Astrocyte (in vitro differentiated cells and primary cell): Measurements from ENCODE around the gene LRWD1. TPM values are rescaled to one million over a fixed set of nuclear protein-coding genes. Genes with fewer than 3 reads are reported as not detected.

Experiments used
- DNase-seq: peaks from one replicate; pipeline ENCODE4 v3.0.0-alpha.2; 2010; ENCODE audit warnings: low read depth
- FAIRE-seq: peaks from 2 replicates; lab custom pipeline; 2011; peaks lifted over from hg19 to GRCh38; lab: Jason Lieb, UNC
- H2AFZ ChIP-seq: 2 replicates; pipeline ENCODE4 v1.6.0; 2012; ENCODE audit warnings: low read depth, low read length, inconsistent platforms
- H3K27ac ChIP-seq: 2 replicates; pipeline ENCODE4 v1.5.1; 2011; ENCODE audit warnings: low read depth, low read length, inconsistent platforms
- H3K27me3 ChIP-seq: 2 replicates; pipeline ENCODE4 v1.6.0; 2011; ENCODE audit warnings: low read length, inconsistent platforms; ENCODE audit not compliant: insufficient read depth
- H3K36me3 ChIP-seq: 2 replicates; pipeline ENCODE4 v1.5.1; 2011; ENCODE audit warnings: low read length, inconsistent platforms; ENCODE audit not compliant: insufficient read depth
- H3K4me1 ChIP-seq: 2 replicates; pipeline ENCODE4 v1.5.1; 2011; ENCODE audit warnings: low read length, inconsistent platforms; ENCODE audit not compliant: insufficient read depth
- H3K4me2 ChIP-seq: 2 replicates; pipeline ENCODE4 v1.6.0; 2012; ENCODE audit warnings: low read length, inconsistent platforms
- H3K4me3 ChIP-seq: 2 replicates; pipeline ENCODE4 v1.5.1; 2011; ENCODE audit warnings: low read depth, mild to moderate bottlenecking, low read length, inconsistent platforms; ENCODE audit not compliant: insufficient read depth
- H3K79me2 ChIP-seq: 2 replicates; pipeline ENCODE4 v1.6.0; 2012; ENCODE audit warnings: mild to moderate bottlenecking, low read length, inconsistent platforms; ENCODE audit not compliant: insufficient read depth
- H3K9ac ChIP-seq: 2 replicates; pipeline ENCODE4 v1.6.0; 2012; ENCODE audit warnings: mild to moderate bottlenecking, low read length, inconsistent platforms
- H3K9me3 ChIP-seq: 2 replicates; pipeline ENCODE4 v1.5.1; 2012; ENCODE audit warnings: low read depth, mild to moderate bottlenecking, low read length, inconsistent platforms; ENCODE audit not compliant: insufficient read depth
- H4K20me1 ChIP-seq: 2 replicates; pipeline ENCODE4 v1.6.0; 2012; ENCODE audit warnings: low read length, inconsistent platforms; ENCODE audit not compliant: insufficient read depth
- H3K27ac Mint-ChIP-seq: one replicate; pipeline ENCODE4 v1.8.0; 2021; ENCODE audit warnings: mild to moderate bottlenecking, mixed read lengths; ENCODE audit not compliant: unreplicated experiment
- H3K27me3 Mint-ChIP-seq: one replicate; pipeline ENCODE4 v1.8.0; 2021; ENCODE audit warnings: low read depth, mixed read lengths; ENCODE audit not compliant: unreplicated experiment
- H3K36me3 Mint-ChIP-seq: one replicate; pipeline ENCODE4 v1.8.0; 2021; ENCODE audit warnings: low read depth, mixed read lengths; ENCODE audit not compliant: unreplicated experiment
- H3K4me1 Mint-ChIP-seq: one replicate; pipeline ENCODE4 v1.8.0; 2021; ENCODE audit warnings: low read depth, mixed read lengths; ENCODE audit not compliant: unreplicated experiment
- H3K4me3 Mint-ChIP-seq: one replicate; pipeline ENCODE4 v1.8.0; 2021; ENCODE audit warnings: mild to moderate bottlenecking, moderate library complexity, mixed read lengths; ENCODE audit not compliant: unreplicated experiment
- H3K9me3 Mint-ChIP-seq: one replicate; pipeline ENCODE4 v1.8.0; 2021; ENCODE audit warnings: mild to moderate bottlenecking, mixed read lengths; ENCODE audit not compliant: unreplicated experiment
- EZH2 ChIP-seq: IDR thresholded peaks from 2 replicates; pipeline ENCODE4 v1.6.1; 2012; ENCODE audit warnings: mild to moderate bottlenecking, low read length, inconsistent platforms; ENCODE audit not compliant: insufficient read depth
- total RNA-seq: library from RNA; stranded (reverse); gene quantifications from 2 replicates; pipeline ENCODE4 v1.2.1, GENCODE V29; 2021
- TF ChIP-seq, protein P1 (sequence below): IDR thresholded peaks from 2 replicates; pipeline ENCODE4 v1.5.1; 2011; ENCODE audit warnings: low read depth, mild to moderate bottlenecking, inconsistent platforms, low read length, moderate library complexity; ENCODE audit not compliant: insufficient read depth

The LRWD1 gene
- total RNA-seq, 1 donor from 2014 or later: 26.2 TPM

DNA sequence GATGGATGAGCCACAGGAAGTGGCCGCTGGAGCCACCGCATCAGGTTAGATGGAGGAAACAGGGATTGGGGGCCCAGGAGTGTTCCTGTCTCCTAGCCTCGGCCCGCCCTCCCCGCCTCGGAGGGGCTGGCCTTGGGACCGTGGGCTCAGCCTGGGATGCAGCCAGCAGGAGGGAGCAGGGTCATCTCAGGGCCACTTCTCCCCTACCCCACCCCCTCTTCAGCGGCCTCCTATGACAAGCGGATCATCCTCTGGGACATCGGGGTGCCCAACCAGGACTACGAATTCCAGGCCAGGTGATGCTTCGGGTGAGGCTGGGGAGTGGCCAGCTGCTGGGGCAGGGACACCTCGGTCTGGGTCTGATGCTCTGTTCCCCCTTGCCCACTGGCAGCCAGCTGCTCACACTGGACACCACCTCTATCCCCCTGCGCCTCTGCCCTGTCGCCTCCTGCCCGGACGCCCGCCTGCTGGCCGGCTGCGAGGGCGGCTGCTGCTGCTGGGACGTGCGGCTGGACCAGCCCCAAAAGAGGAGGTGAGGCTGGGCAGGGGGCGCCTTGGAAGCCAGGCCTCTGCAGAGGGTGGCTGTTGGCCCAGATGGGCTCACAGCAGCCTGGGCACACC lies 4.7 kb downstream of the LRWD1 start:
- no peak for FAIRE-seq
- no peak overlapping the region for H3K4me2 ChIP-seq
- peaks cover 3% of the 10 kb centered on the region for H3K36me3 ChIP-seq
- H3K27me3 ChIP-seq: no peaks in the 10 kb centered on the region
- H4K20me1 ChIP-seq: peaks cover 27% of the 10 kb centered on the region
- no peak overlapping the region for H3K4me3 Mint-ChIP-seq
- H2AFZ ChIP-seq: no peak overlapping the region
- no peaks in the 10 kb centered on the region for H3K9me3 ChIP-seq
- no peaks in the 10 kb centered on the region for H3K9me3 Mint-ChIP-seq
- no peak overlapping the region for H3K4me3 ChIP-seq
- no peaks in the 10 kb centered on the region for H3K4me1 Mint-ChIP-seq
- H3K27ac ChIP-seq: no peak overlapping the region
- H3K27me3 Mint-ChIP-seq: no peaks in the 10 kb centered on the region
- peaks cover 15% of the 10 kb centered on the region for H3K79me2 ChIP-seq
- H3K9ac ChIP-seq: no peak overlapping the region
- peaks cover 12% of the 10 kb centered on the region for H3K4me1 ChIP-seq
- no peak for DNase-seq
- no peak for TF ChIP-seq EZH2
- TF ChIP-seq, protein P1, sequence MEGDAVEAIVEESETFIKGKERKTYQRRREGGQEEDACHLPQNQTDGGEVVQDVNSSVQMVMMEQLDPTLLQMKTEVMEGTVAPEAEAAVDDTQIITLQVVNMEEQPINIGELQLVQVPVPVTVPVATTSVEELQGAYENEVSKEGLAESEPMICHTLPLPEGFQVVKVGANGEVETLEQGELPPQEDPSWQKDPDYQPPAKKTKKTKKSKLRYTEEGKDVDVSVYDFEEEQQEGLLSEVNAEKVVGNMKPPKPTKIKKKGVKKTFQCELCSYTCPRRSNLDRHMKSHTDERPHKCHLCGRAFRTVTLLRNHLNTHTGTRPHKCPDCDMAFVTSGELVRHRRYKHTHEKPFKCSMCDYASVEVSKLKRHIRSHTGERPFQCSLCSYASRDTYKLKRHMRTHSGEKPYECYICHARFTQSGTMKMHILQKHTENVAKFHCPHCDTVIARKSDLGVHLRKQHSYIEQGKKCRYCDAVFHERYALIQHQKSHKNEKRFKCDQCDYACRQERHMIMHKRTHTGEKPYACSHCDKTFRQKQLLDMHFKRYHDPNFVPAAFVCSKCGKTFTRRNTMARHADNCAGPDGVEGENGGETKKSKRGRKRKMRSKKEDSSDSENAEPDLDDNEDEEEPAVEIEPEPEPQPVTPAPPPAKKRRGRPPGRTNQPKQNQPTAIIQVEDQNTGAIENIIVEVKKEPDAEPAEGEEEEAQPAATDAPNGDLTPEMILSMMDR: no peak
- H3K36me3 Mint-ChIP-seq: peaks cover 4% of the 10 kb centered on the region
- H3K27ac Mint-ChIP-seq: no peak overlapping the region

DNA sequence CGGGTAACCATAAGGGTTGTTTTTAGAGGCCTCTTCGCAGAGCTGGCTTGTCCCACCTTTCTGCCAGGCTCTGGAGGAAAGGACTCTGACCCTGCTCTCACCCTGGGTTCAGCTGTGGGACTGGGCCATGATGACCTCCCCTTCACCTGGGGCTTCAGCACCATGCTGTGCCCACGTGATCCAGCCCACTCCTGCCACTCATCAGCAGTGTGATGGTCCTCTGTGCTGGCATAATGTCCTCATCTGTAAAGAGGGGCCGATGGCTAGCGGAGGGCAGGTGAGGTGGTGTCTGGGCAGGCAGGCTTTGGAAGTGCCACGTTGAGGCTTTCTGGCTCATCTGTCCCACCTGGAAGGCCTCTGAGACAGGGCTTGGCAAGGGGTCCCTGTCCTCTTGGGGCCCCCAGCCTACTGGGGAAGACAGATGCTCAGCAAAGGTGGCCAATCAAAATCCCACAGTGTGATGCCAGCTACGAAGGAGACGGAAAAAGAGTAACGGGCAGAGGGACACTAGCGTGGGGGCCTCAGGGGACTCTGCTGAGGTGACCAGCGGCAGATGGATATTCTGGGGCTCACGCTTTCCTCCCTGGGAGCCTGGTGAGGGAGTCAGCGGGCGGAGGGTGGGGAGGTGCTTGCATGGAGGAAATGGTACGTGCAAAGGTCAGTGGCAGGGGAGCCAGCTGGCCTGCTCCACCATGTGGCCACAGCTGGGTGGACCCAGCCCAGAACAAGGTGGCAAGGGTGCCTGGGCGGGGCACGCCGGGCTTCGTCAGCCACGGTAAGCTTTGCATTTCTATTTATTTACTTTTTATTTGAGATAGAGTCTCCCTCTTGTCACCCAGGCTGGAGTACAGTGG lies 5.4 kb downstream of the LRWD1 start:
- peaks cover 27% of the 10 kb centered on the region for H4K20me1 ChIP-seq
- no peak overlapping the region for H3K27ac ChIP-seq
- Mint-ChIP-seq H3K27me3 (no peaks in the 10 kb centered on the region), H3K4me3 (no peak overlapping the region), H3K9me3 (no peaks in the 10 kb centered on the region), H3K36me3 (peaks cover 4% of the 10 kb centered on the region), H3K27ac (no peak overlapping the region), H3K4me1 (no peaks in the 10 kb centered on the region)
- FAIRE-seq (no peak), DNase-seq (no peak)
- H2AFZ ChIP-seq: no peak overlapping the region
- peaks cover 9% of the 10 kb centered on the region for H3K79me2 ChIP-seq
- no peaks in the 10 kb centered on the region for H3K9me3 ChIP-seq
- H3K27me3 ChIP-seq: no peaks in the 10 kb centered on the region
- H3K36me3 ChIP-seq: peaks cover 3% of the 10 kb centered on the region
- no peak for TF ChIP-seq EZH2
- TF ChIP-seq, protein P1: no peak
- peaks cover 12% of the 10 kb centered on the region for H3K4me1 ChIP-seq
- no peak overlapping the region for H3K4me2 ChIP-seq
- H3K4me3 ChIP-seq: no peak overlapping the region
- no peak overlapping the region for H3K9ac ChIP-seq

DNA sequence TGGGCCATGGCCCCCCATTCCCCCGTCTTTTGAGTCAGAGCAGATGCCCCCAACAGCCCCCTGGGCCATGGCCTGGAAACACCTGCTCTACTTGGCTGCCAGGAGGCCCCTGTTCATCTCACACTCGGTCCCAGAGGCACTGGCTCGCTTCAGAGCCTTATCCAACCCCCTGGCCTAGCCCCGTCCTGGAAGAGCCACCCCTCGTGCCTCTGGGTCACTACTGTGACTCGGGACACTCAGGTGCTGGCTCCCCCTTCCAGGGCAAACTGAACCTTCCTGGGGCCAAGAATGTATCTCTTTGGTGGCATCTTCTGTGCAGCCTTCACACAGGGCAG lies 7.0 kb downstream of the LRWD1 start:
- no peak for DNase-seq
- H2AFZ ChIP-seq: no peak overlapping the region
- TF ChIP-seq, protein P1: no peak
- TF ChIP-seq EZH2: no peak

More for the DNA sequence above, 7.0 kb downstream of the LRWD1 start:
- Histone ChIP-seq H3K4me2 (no peak overlapping the region), H4K20me1 (peaks cover 18% of the 10 kb centered on the region), H3K4me3 (no peak overlapping the region), H3K79me2 (no peaks in the 10 kb centered on the region), H3K9me3 (no peaks in the 10 kb centered on the region), H3K27me3 (no peaks in the 10 kb centered on the region), H3K27ac (no peak overlapping the region), H3K4me1 (peaks cover 2% of the 10 kb centered on the region), H3K36me3 (peaks cover 3% of the 10 kb centered on the region), H3K9ac (no peak overlapping the region)
- H3K9me3 Mint-ChIP-seq: no peaks in the 10 kb centered on the region
- no peak overlapping the region for H3K27ac Mint-ChIP-seq
- FAIRE-seq: no peak
- peaks cover 4% of the 10 kb centered on the region for H3K36me3 Mint-ChIP-seq
- no peaks in the 10 kb centered on the region for H3K4me1 Mint-ChIP-seq
- no peaks in the 10 kb centered on the region for H3K27me3 Mint-ChIP-seq
- no peak overlapping the region for H3K4me3 Mint-ChIP-seq
